HepG2 (cell line): ENCODE results near the gene PTMA. TPM values are rescaled to one million over a fixed set of nuclear protein-coding genes. Genes with fewer than 3 reads are reported as not detected.

ENCODE experiments used
- CENPX ChIP-seq: sonication (generic); formaldehyde crosslinking; IDR thresholded peaks from 2 replicates; pipeline ENCODE4 v1.9.0; 2021; ENCODE audit warnings: mild to moderate bottlenecking, missing genetic modification reagents, moderate library complexity
- HOXD1 ChIP-seq: sonication (generic); formaldehyde crosslinking; IDR thresholded peaks from 2 replicates; pipeline ENCODE4 v1.5.0; 2020; ENCODE audit warnings: missing genetic modification reagents
- MAFK ChIP-seq, 2 experiments: IDR thresholded peaks in 1 of 2; conservative IDR thresholded peaks in 1 of 2; 2 replicates each; pipeline ENCODE4 v1.6.1; 2011; ENCODE audit warnings: improper control_type of control experiment in 2 of 2, low read length in 2 of 2
- NONO ChIP-seq, 2 experiments: fragments of 450-650 bp in 1 of 2; sonication (generic) in 1 of 2; formaldehyde crosslinking in 1 of 2; IDR thresholded peaks in 1 of 2; conservative IDR thresholded peaks in 1 of 2; 2 replicates each; pipeline versions ENCODE4 v1.6.1 to v1.8.0; 2017 to 2022; ENCODE audit warnings: mild to moderate bottlenecking in 1 of 2, missing genetic modification reagents in 1 of 2, moderate library complexity in 1 of 2
- RFX3 ChIP-seq: IDR thresholded peaks from 2 replicates; pipeline ENCODE4 v1.6.1; 2016; ENCODE audit warnings: missing biosample characterization, missing genetic modification reagents
- TAF15 ChIP-seq: fragments of 200-400 bp; formaldehyde crosslinking; IDR thresholded peaks from one replicate; pipeline ENCODE4 v1.6.1; 2018; ENCODE audit warnings: mild to moderate bottlenecking, low read depth, low read length; ENCODE audit not compliant: poor library complexity, severe bottlenecking
- ZNF136 ChIP-seq: sonication (generic); formaldehyde crosslinking; IDR thresholded peaks from 2 replicates; pipeline ENCODE4 v1.8.1; 2022; ENCODE audit warnings: low read depth, mild to moderate bottlenecking, moderate library complexity, missing genetic modification reagents
- polyA plus RNA-seq, 8 experiments: library from polyadenylated mRNA; depleted of rRNA in 3 of 8; stranded (reverse) in 7 of 8; unstranded in 1 of 8; fragments of >200 nt; fragmentation: Illumina TruSeq in 4 of 8; extraction: Trizol in 4 of 8; gene quantifications; 2 replicates each; pipeline versions ENCODE4 v1.2.1 to v1.2.3, GENCODE V29; 2011 to 2016; ENCODE audit warnings: low read depth in 4 of 8, missing spikeins in 1 of 8, mixed read lengths in 1 of 8; ENCODE audit not compliant: insufficient read depth in 1 of 8
- total RNA-seq, 5 experiments: library from RNA; depleted of rRNA; stranded (reverse); fragments of >200 nt; fragmentation: Illumina TruSeq; extraction: Trizol; gene quantifications; 2 replicates each; pipeline ENCODE4 v1.2.3, GENCODE V29; 2016; ENCODE audit warnings: low read depth in 1 of 5
- TF ChIP-seq, protein P1 (sequence below): sonication (generic); formaldehyde crosslinking; IDR thresholded peaks from 2 replicates; pipeline ENCODE4 v1.4.0; 2020; ENCODE audit warnings: missing genetic modification reagents
- TF ChIP-seq, protein P2 (sequence below): sonication (generic); formaldehyde crosslinking; IDR thresholded peaks from 2 replicates; pipeline ENCODE4 v1.4.0; 2020; ENCODE audit warnings: missing genetic modification reagents
- TF ChIP-seq, protein P3 (sequence below): sonication (generic); formaldehyde crosslinking; conservative IDR thresholded peaks from 2 replicates; pipeline ENCODE4 v1.8.1; 2023; ENCODE audit warnings: missing genetic modification reagents
- TF ChIP-seq, protein P4 (sequence below), 2 experiments: sonication (generic) in 1 of 2; formaldehyde crosslinking in 1 of 2; IDR thresholded peaks; 2 replicates each; pipeline versions ENCODE4 v1.4.0 to v1.6.1; 2018 to 2020; ENCODE audit warnings: missing genetic modification reagents in 2 of 2, borderline replicate concordance in 1 of 2, low read depth in 1 of 2, mild to moderate bottlenecking in 1 of 2, missing biosample characterization in 1 of 2
- TF ChIP-seq, protein P5 (sequence below): IDR thresholded peaks from 2 replicates; pipeline ENCODE4 v1.6.1; 2016; ENCODE audit warnings: control low read depth

The PTMA gene
- total and polyA plus RNA-seq, 2 of the 13 experiments (the other 11 are each of a cell fraction or from before 2014, with no cell fraction given), result 190 to 1,086 TPM

DNA sequence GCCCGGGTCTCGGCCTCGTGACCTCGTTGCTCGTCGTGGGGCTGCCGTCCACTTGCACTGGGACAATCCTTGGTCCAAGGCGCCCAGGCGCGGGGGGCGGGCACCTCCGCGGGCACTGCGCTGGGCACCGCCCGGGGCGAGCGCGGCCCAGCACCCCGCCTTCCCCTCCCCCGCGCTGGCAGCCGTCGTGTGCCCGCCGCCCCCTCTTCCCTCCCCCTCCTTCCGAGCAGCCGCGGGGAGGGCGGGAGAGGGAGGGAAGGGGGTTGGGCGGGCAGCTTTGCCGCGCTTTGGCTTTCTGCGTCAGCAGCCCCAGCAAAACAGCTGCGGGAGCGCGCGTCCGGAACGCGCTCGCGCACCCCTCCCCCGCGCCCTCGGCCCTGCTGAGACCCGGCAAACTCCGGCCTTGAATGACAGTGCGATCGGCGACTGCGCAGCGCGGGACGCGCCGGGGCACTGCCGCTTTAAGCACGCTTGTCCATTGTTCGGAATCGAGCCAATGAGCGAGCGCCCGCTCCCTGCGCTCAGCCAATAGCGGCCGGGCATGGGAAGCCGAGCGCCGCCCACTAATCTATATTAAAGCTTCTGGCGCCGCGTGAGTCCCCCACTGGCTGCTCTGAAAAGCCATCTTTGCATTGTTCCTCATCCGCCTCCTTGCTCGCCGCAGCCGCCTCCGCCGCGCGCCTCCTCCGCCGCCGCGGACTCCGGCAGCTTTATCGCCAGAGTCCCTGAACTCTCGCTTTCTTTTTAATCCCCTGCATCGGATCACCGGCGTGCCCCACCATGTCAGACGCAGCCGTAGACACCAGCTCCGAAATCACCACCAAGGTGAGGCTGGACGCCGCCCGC lies at the start of gene PTMA (continued):
- TF ChIP-seq, protein P1, sequence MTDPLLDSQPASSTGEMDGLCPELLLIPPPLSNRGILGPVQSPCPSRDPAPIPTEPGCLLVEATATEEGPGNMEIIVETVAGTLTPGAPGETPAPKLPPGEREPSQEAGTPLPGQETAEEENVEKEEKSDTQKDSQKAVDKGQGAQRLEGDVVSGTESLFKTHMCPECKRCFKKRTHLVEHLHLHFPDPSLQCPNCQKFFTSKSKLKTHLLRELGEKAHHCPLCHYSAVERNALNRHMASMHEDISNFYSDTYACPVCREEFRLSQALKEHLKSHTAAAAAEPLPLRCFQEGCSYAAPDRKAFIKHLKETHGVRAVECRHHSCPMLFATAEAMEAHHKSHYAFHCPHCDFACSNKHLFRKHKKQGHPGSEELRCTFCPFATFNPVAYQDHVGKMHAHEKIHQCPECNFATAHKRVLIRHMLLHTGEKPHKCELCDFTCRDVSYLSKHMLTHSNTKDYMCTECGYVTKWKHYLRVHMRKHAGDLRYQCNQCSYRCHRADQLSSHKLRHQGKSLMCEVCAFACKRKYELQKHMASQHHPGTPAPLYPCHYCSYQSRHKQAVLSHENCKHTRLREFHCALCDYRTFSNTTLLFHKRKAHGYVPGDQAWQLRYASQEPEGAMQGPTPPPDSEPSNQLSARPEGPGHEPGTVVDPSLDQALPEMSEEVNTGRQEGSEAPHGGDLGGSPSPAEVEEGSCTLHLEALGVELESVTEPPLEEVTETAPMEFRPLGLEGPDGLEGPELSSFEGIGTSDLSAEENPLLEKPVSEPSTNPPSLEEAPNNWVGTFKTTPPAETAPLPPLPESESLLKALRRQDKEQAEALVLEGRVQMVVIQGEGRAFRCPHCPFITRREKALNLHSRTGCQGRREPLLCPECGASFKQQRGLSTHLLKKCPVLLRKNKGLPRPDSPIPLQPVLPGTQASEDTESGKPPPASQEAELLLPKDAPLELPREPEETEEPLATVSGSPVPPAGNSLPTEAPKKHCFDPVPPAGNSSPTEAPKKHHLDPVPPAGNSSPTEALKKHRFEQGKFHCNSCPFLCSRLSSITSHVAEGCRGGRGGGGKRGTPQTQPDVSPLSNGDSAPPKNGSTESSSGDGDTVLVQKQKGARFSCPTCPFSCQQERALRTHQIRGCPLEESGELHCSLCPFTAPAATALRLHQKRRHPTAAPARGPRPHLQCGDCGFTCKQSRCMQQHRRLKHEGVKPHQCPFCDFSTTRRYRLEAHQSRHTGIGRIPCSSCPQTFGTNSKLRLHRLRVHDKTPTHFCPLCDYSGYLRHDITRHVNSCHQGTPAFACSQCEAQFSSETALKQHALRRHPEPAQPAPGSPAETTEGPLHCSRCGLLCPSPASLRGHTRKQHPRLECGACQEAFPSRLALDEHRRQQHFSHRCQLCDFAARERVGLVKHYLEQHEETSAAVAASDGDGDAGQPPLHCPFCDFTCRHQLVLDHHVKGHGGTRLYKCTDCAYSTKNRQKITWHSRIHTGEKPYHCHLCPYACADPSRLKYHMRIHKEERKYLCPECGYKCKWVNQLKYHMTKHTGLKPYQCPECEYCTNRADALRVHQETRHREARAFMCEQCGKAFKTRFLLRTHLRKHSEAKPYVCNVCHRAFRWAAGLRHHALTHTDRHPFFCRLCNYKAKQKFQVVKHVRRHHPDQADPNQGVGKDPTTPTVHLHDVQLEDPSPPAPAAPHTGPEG (CRISPR knock-in tag), result peak; percentile 73
- TF ChIP-seq, protein P2, sequence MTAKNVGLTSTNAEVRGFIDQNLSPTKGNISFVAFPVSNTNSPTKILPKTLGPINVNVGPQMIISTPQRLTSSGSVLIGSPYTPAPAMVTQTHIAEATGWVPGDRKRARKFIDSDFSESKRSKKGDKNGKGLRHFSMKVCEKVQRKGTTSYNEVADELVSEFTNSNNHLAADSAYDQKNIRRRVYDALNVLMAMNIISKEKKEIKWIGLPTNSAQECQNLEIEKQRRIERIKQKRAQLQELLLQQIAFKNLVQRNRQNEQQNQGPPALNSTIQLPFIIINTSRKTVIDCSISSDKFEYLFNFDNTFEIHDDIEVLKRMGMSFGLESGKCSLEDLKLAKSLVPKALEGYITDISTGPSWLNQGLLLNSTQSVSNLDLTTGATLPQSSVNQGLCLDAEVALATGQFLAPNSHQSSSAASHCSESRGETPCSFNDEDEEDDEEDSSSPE, result peak; percentile 94
- TF ChIP-seq ZNF136 (CRISPR knock-in tag) (no peak), TAF15 (peak; percentile 67), MAFK (conservative IDR thresholded peaks at IDR 0.05 in 1 of 2, IDR thresholded peaks at IDR 0.05 in 1 of 2; ENCODE audit: low read length in 2 of 2) (no peak), RFX3 (CRISPR knock-in tag) (no peak), CENPX (CRISPR knock-in tag) (no peak), HOXD1 (CRISPR knock-in tag) (peak; percentile 56), NONO (IDR thresholded peaks at IDR 0.05) (no peak), NONO (CRISPR knock-in tag; conservative IDR thresholded peaks at IDR 0.05) (peak; percentile 88)
- TF ChIP-seq, protein P3, sequence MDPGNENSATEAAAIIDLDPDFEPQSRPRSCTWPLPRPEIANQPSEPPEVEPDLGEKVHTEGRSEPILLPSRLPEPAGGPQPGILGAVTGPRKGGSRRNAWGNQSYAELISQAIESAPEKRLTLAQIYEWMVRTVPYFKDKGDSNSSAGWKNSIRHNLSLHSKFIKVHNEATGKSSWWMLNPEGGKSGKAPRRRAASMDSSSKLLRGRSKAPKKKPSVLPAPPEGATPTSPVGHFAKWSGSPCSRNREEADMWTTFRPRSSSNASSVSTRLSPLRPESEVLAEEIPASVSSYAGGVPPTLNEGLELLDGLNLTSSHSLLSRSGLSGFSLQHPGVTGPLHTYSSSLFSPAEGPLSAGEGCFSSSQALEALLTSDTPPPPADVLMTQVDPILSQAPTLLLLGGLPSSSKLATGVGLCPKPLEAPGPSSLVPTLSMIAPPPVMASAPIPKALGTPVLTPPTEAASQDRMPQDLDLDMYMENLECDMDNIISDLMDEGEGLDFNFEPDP, result no peak
- TF ChIP-seq, protein P4, sequence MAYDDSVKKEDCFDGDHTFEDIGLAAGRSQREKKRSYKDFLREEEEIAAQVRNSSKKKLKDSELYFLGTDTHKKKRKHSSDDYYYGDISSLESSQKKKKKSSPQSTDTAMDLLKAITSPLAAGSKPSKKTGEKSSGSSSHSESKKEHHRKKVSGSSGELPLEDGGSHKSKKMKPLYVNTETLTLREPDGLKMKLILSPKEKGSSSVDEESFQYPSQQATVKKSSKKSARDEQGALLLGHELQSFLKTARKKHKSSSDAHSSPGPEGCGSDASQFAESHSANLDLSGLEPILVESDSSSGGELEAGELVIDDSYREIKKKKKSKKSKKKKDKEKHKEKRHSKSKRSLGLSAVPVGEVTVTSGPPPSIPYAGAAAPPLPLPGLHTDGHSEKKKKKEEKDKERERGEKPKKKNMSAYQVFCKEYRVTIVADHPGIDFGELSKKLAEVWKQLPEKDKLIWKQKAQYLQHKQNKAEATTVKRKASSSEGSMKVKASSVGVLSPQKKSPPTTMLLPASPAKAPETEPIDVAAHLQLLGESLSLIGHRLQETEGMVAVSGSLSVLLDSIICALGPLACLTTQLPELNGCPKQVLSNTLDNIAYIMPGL (CRISPR knock-in tag; IDR thresholded peaks at IDR 0.05; ENCODE audit: borderline replicate concordance in 1 of 2, low read depth in 1 of 2), result peak; percentile 64 to 87
- TF ChIP-seq, protein P5, sequence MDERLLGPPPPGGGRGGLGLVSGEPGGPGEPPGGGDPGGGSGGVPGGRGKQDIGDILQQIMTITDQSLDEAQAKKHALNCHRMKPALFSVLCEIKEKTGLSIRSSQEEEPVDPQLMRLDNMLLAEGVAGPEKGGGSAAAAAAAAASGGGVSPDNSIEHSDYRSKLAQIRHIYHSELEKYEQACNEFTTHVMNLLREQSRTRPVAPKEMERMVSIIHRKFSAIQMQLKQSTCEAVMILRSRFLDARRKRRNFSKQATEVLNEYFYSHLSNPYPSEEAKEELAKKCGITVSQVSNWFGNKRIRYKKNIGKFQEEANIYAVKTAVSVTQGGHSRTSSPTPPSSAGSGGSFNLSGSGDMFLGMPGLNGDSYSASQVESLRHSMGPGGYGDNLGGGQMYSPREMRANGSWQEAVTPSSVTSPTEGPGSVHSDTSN (CRISPR knock-in tag), result peak; percentile 77
